Fibroblast of lung (primary cell): ENCODE measurements around the gene PATJ. TPM values are rescaled to one million over a fixed set of nuclear protein-coding genes. Genes with fewer than 3 reads are reported as not detected.

ENCODE experiments used
- DNase-seq, 2 donors: peaks; one replicate each; pipeline versions ENCODE4 v3.0.0 to v3.0.0-alpha.2; 2010; ENCODE audit warnings: low read depth in 2 of 2
- H2AFZ ChIP-seq: 2 replicates; pipeline ENCODE4 v1.5.1; 2012; ENCODE audit warnings: low read length, control low read depth, inconsistent platforms
- H3K27ac ChIP-seq: 2 replicates; pipeline ENCODE4 v1.5.1; 2011; ENCODE audit warnings: low read length, control low read depth; ENCODE audit not compliant: insufficient read depth
- H3K27me3 ChIP-seq: 2 replicates; pipeline ENCODE4 v1.5.1; 2011; ENCODE audit warnings: mild to moderate bottlenecking, low read length; ENCODE audit not compliant: control insufficient read depth, insufficient read depth
- H3K36me3 ChIP-seq: 2 replicates; pipeline ENCODE4 v1.5.1; 2011; ENCODE audit warnings: low read length; ENCODE audit not compliant: control insufficient read depth, insufficient read depth
- H3K4me1 ChIP-seq: 2 replicates; pipeline ENCODE4 v1.5.1; 2011; ENCODE audit warnings: low read length; ENCODE audit not compliant: control insufficient read depth, insufficient read depth; ENCODE audit errors: extremely low read depth
- H3K4me2 ChIP-seq: 2 replicates; pipeline ENCODE4 v1.5.1; 2011; ENCODE audit warnings: low read length, control low read depth; ENCODE audit not compliant: insufficient read depth; ENCODE audit errors: extremely low read depth
- H3K4me3 ChIP-seq, 4 experiments: fragments of 200-600 bp in 1 of 4; sonication (generic) in 1 of 4; replicated peaks in 1 of 4; 2 replicates each; pipeline ENCODE4 v1.5.1; 2011 to 2016; ENCODE audit warnings: low read length in 4 of 4, low read depth in 3 of 4, mild to moderate bottlenecking in 3 of 4, control low read depth in 2 of 4, inconsistent platforms in 1 of 4, mixed read lengths in 1 of 4; ENCODE audit not compliant: insufficient read depth in 1 of 4; ENCODE audit errors: control extremely low read depth in 1 of 4
- H3K79me2 ChIP-seq: 2 replicates; pipeline ENCODE4 v1.5.1; 2012; ENCODE audit warnings: mild to moderate bottlenecking, low read length, inconsistent platforms; ENCODE audit not compliant: control insufficient read depth, insufficient read depth
- H3K9ac ChIP-seq: 2 replicates; pipeline ENCODE4 v1.5.1; 2011; ENCODE audit warnings: mild to moderate bottlenecking, low read length, control low read depth; ENCODE audit not compliant: insufficient read depth
- H3K9me3 ChIP-seq: 2 replicates; pipeline ENCODE4 v1.5.1; 2012; ENCODE audit warnings: low read depth, low read length; ENCODE audit not compliant: control insufficient read depth, insufficient read depth
- H4K20me1 ChIP-seq: 2 replicates; pipeline ENCODE4 v1.5.1; 2011; ENCODE audit warnings: low read length; ENCODE audit not compliant: control insufficient read depth, insufficient read depth; ENCODE audit errors: extremely low read depth
- CTCF ChIP-seq, 2 donors: IDR thresholded peaks in 1 of 2; conservative IDR thresholded peaks in 1 of 2; 1 replicate in 1 of 2; 2 replicates in 1 of 2; pipeline ENCODE4 v1.5.1; 2011 to 2012; ENCODE audit warnings: low read length in 2 of 2, control low read depth in 1 of 2, inconsistent platforms in 1 of 2, low read depth in 1 of 2, mild to moderate bottlenecking in 1 of 2
- EZH2 ChIP-seq: IDR thresholded peaks from 2 replicates; pipeline ENCODE4 v1.5.1; 2012; ENCODE audit warnings: low read length, control low read depth, mild to moderate bottlenecking; ENCODE audit errors: missing control alignments
- polyA plus RNA-seq, 2 donors: library from polyadenylated mRNA; depleted of rRNA in 1 of 2; stranded (reverse) in 1 of 2; unstranded in 1 of 2; fragments of >200 nt; gene quantifications; 2 replicates each; pipeline ENCODE4 v1.2.1, GENCODE V29; 2011 to 2012; ENCODE audit warnings: missing spikeins in 1 of 2
- total RNA-seq: library from RNA; depleted of rRNA; stranded (reverse); fragments of >200 nt; gene quantifications from 2 replicates; pipeline ENCODE4 v1.2.1, GENCODE V29; 2014

Gene PATJ
- total and polyA plus RNA-seq, 2 donors (not counting 1 experiment from before 2014, with no cell fraction given), result 2.5 to 12.4 TPM

- H3K79me2 ChIP-seq, result no peaks in the 10 kb centered on the region
- no peak overlapping the region for H3K9ac ChIP-seq
- no peaks in the 10 kb centered on the region for H3K36me3 ChIP-seq
- TF ChIP-seq CTCF (conservative IDR thresholded peaks at IDR 0.05 in 1 of 2, IDR thresholded peaks at IDR 0.05 in 1 of 2; ENCODE audit: low read depth in 1 of 2, low read length in 2 of 2), result no peak
- no peak for TF ChIP-seq EZH2
- H3K4me1 ChIP-seq, result no peaks in the 10 kb centered on the region
- H2AFZ ChIP-seq, result no peak overlapping the region
- H3K9me3 ChIP-seq, result no peaks in the 10 kb centered on the region
- no peak overlapping the region for H3K4me3 ChIP-seq
- H4K20me1 ChIP-seq, result no peaks in the 10 kb centered on the region
- no peak overlapping the region for H3K4me2 ChIP-seq
- H3K27ac ChIP-seq, result no peak overlapping the region
- no peak for DNase-seq
- H3K27me3 ChIP-seq, result no peaks in the 10 kb centered on the region
These were observed 365.6 kb downstream of the PATJ start for GRCh38 chr1:62107923-62108322.

GRCh38 chr1:62109124-62109523 is 366.8 kb downstream of the PATJ start:
- Histone ChIP-seq H4K20me1 (no peaks in the 10 kb centered on the region), H3K9me3 (no peaks in the 10 kb centered on the region), H3K27me3 (no peaks in the 10 kb centered on the region), H3K4me3 (no peak overlapping the region), H3K9ac (no peak overlapping the region), H3K36me3 (no peaks in the 10 kb centered on the region), H3K79me2 (no peaks in the 10 kb centered on the region), H3K4me1 (no peaks in the 10 kb centered on the region), H3K27ac (no peak overlapping the region), H3K4me2 (no peak overlapping the region), H2AFZ (no peak overlapping the region)
- TF ChIP-seq EZH2, result no peak
- TF ChIP-seq CTCF (conservative IDR thresholded peaks at IDR 0.05 in 1 of 2, IDR thresholded peaks at IDR 0.05 in 1 of 2; ENCODE audit: low read depth in 1 of 2, low read length in 2 of 2), result no peak
- no peak for DNase-seq

- no peak overlapping the region for H3K9ac ChIP-seq
- TF ChIP-seq CTCF (conservative IDR thresholded peaks at IDR 0.05 in 1 of 2, IDR thresholded peaks at IDR 0.05 in 1 of 2; ENCODE audit: low read depth in 1 of 2, low read length in 2 of 2) (no peak), EZH2 (no peak)
- H2AFZ ChIP-seq, result no peak overlapping the region
- H3K27ac ChIP-seq, result no peak overlapping the region
- no peaks in the 10 kb centered on the region for H3K36me3 ChIP-seq
- no peaks in the 10 kb centered on the region for H3K4me1 ChIP-seq
- DNase-seq, result no peak
- H3K79me2 ChIP-seq, result no peaks in the 10 kb centered on the region
- no peaks in the 10 kb centered on the region for H4K20me1 ChIP-seq
- no peaks in the 10 kb centered on the region for H3K9me3 ChIP-seq
- no peak overlapping the region for H3K4me2 ChIP-seq
- H3K4me3 ChIP-seq, result no peak overlapping the region
- no peaks in the 10 kb centered on the region for H3K27me3 ChIP-seq
These were observed 368.0 kb downstream of the PATJ start for GRCh38 chr1:62110198-62110817.
